Small intestine (tissue), 16 donors: ENCODE results near the gene LRRC40. TPM values are rescaled to one million over a fixed set of nuclear protein-coding genes. Genes with fewer than 3 reads are reported as not detected.

Experiments
- DNase-seq, 2 donors: peaks; one replicate each; pipeline versions ENCODE4 v3.0.0 to v3.0.0-alpha.2; 2013
- FAIRE-seq: peaks from 2 replicates; lab custom pipeline; 2012; peaks lifted over from hg19 to GRCh38; lab: Jason Lieb, UNC
- H3K27ac ChIP-seq, 3 donors: one replicate each; pipeline ENCODE4 v1.5.1; 2013; ENCODE audit warnings: low read length in 2 of 3, mild to moderate bottlenecking in 2 of 3, control low read depth in 1 of 3, inconsistent platforms in 1 of 3, low read depth in 1 of 3, moderate library complexity in 1 of 3
- H3K27me3 ChIP-seq, 3 donors: one replicate each; pipeline ENCODE4 v1.6.1; 2013; ENCODE audit warnings: low read length in 3 of 3, inconsistent platforms in 1 of 3; ENCODE audit not compliant: control insufficient read depth in 3 of 3, insufficient read depth in 3 of 3
- H3K36me3 ChIP-seq, 3 donors: one replicate each; pipeline ENCODE4 v1.6.1; 2013; ENCODE audit warnings: low read length in 3 of 3, inconsistent platforms in 1 of 3, low read depth in 1 of 3, mild to moderate bottlenecking in 1 of 3, moderate library complexity in 1 of 3; ENCODE audit not compliant: control insufficient read depth in 3 of 3, insufficient read depth in 2 of 3
- H3K4me1 ChIP-seq, 3 donors: one replicate each; pipeline ENCODE4 v1.6.1; 2013; ENCODE audit warnings: low read length in 2 of 3, inconsistent platforms in 1 of 3, low read depth in 1 of 3, mild to moderate bottlenecking in 1 of 3, moderate library complexity in 1 of 3; ENCODE audit not compliant: control insufficient read depth in 3 of 3, insufficient read depth in 2 of 3
- H3K4me3 ChIP-seq, 3 donors: one replicate each; pipeline ENCODE4 v1.5.1; 2013; ENCODE audit warnings: low read length in 3 of 3, control low read depth in 1 of 3, inconsistent platforms in 1 of 3, low read depth in 1 of 3, mild to moderate bottlenecking in 1 of 3, moderate library complexity in 1 of 3
- H3K9me3 ChIP-seq, 2 donors: one replicate each; pipeline ENCODE4 v1.6.1; 2013; ENCODE audit warnings: low read depth in 1 of 2, low read length in 1 of 2; ENCODE audit not compliant: control insufficient read depth in 2 of 2, insufficient read depth in 1 of 2
- whole genome bisulfite sequencing, 3 donors: extraction: QIAGEN DNeasy Blood & Tissue Kit; methylation state at CpG; one replicate each; pipeline ENCODE4 v1.1.7; 2013; 5-methylcytosine and 5-hydroxymethylcytosine counted together
- long read RNA-seq, 10 donors: transcript quantifications; one replicate each; lab custom pipeline, GENCODE V29; 2026
- polyA plus RNA-seq, 4 donors: library from polyadenylated mRNA; stranded (reverse) in 3 of 4; unstranded in 1 of 4; fragments of 200-250 nt in 3 of 4; fragments of 120-200 nt in 1 of 4; gene quantifications; one replicate each; pipeline versions ENCODE4 v1.2.1 to v1.2.3, GENCODE V29; 2013
- donor health status: healthy with polysubstance abuse.
- donor health status: control.
- donor health status: control.
- donor health status: Bipolar disorder and iron deficiency.
- donor health status: healthy.

Gene LRRC40
- 10 to 100 TPM; 11.5 to 19.2 (median 14.6) TPM for polyA plus RNA-seq
- long read RNA-seq, donor 1 = 0 reads
- long read RNA-seq, donor 2 = 0 reads
- long read RNA-seq, donor 3, partial matches to known transcripts = 7 of 8 reads
- long read RNA-seq, donor 3, other reads (novel, unspliced or antisense) = 0 of 8 reads
- long read RNA-seq, donor 4 = 0 reads
- long read RNA-seq, donor 5 = 0 reads
- long read RNA-seq, donor 6, partial matches to known transcripts = 32 of 34 reads
- long read RNA-seq, donor 6, other reads (novel, unspliced or antisense) = 0 of 34 reads
- long read RNA-seq, donor 7 = 0 reads
- long read RNA-seq, donor 8 = 0 reads
- long read RNA-seq, donor 9 = 0 reads
- long read RNA-seq, donor 10, partial matches to known transcripts = 0 of 3 reads
- long read RNA-seq, donor 10, other reads (novel, unspliced or antisense) = 0 of 3 reads

DNA sequence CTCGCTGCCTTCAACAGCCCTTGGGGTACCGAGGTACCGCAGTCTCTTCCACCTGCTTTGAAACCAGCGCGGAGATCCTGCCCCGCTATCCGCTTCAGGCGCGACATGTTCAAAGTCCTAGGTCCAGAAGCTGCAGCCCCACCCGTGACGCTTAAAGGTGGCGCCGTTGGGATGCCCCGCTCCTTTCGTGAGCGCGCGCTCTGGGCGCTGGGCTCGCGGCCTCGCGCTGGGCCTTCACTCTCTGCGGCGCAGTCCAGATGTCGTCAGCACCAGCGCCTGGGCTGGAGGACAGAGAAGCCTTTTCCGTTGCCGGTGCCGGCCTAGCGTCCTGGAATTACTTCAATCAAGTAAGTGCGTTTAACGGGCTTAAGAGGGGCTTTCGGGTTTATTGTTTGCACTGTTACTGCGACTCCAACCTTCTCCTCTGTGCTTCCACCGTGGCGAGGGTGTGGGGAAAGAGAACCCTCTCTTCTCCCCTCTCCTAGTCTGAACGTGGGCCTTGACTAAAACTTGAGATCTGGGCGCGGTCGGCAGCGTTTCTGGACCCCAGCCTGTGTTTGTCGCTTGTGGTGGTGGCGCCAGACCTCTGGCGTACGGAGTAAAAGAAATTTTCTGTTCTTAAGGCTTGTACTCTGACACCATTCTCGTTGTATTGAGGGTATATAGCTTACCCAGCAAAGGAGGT lies at the start of gene LRRC40:
TSS of gene LRRC40 (minus strand) at position 146 of the 685 bp plus-strand sequence. CDS start at position 107, 39 bp downstream.
- FAIRE-seq = no peak
- no peaks in the 10 kb centered on the region for H3K9me3 ChIP-seq

DNA sequence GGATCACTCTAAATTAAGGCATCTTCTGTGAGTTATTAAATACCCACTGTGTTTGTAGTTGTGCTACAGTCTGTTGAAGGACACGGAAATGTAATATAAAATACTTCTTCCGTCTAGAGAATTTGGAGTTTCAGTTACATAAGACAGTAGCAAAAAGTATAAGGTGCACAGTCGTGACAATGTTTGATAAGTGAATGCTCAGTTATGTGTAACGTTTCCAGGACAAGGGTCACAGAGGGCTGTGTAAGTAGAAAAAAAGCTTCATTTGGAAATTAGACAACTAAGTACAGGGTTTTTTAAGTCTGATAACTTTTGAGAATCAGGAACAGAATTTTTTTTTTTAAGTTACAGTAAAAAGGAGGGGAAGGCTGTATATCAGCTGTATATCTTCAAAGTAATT lies 43.4 kb upstream of the LRRC40 start:
- Histone ChIP-seq H3K4me1 (no peaks in the 10 kb centered on the region), H3K9me3 (no peaks in the 10 kb centered on the region), H3K27me3 (no peaks in the 10 kb centered on the region), H3K36me3 (peaks cover 12 to 16% (median 14%) of the 10 kb centered on the region in 3 donors), H3K4me3 (no peak overlapping the region), H3K27ac (no peak overlapping the region)
- no peak for FAIRE-seq
- DNase-seq = no peak
- WGBS, 3 donors = 46 to 70% (median 64%) methylated on average over 4 of the region's 4 CpGs

More for the DNA sequence above, at the start of gene LRRC40:
- Histone ChIP-seq H3K27ac (peak within 1 kb of the TSS; percentile 90 to 99 (median 95)), H3K4me1 (peaks cover 4 to 8% (median 8%) of the 10 kb centered on the region in 3 donors), H3K36me3 (peaks cover 0 to 22% (median 0%) of the 10 kb centered on the region in 3 donors), H3K27me3 (no peaks in the 10 kb centered on the region), H3K4me3 (peak within 1 kb of the TSS; percentile 61 to 90 (median 76))
- DNase-seq = peak; percentile 98 to 99
- WGBS, 3 donors = 0% methylated on average over 47 of the region's 47 CpGs

GRCh38 chr1:70247768-70248167 lies 42.4 kb upstream of the LRRC40 start:
- FAIRE-seq = no peak

GRCh38 chr1:70247122-70247521 lies 41.7 kb upstream of the LRRC40 start:
- FAIRE-seq (no peak), DNase-seq (no peak)
- Histone ChIP-seq H3K9me3 (no peaks in the 10 kb centered on the region), H3K4me3 (no peak overlapping the region), H3K27me3 (no peaks in the 10 kb centered on the region), H3K36me3 (peaks cover 12 to 19% (median 18%) of the 10 kb centered on the region in 3 donors), H3K4me1 (no peaks in the 10 kb centered on the region), H3K27ac (no peak overlapping the region)

More at GRCh38 chr1:70247768-70248167, 42.4 kb upstream of the LRRC40 start:
- Histone ChIP-seq H3K36me3 (peaks cover 12 to 19% (median 14%) of the 10 kb centered on the region in 3 donors), H3K4me1 (no peaks in the 10 kb centered on the region), H3K9me3 (no peaks in the 10 kb centered on the region), H3K27ac (no peak overlapping the region), H3K4me3 (no peak overlapping the region), H3K27me3 (no peaks in the 10 kb centered on the region)
- DNase-seq = no peak

DNA sequence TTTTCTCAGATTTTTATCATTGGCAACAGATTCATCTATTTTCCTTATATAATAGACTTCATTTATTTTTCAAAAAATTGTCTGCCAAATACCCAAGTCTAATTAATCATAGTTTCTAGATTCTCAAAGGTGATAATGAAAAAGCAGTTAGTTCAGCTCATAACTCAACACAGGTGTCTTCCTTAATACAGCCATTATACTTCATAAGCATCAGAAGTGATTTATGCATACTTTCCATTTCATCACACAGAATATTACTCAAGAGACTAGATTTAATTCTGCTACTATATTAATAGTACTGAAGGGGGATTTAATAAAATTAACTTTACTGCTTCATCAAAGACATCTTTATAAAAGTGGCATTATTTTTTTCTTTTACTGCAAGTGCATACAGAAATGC lies 34.6 kb upstream of the LRRC40 start:
- H3K27me3 ChIP-seq = no peaks in the 10 kb centered on the region
- no peak overlapping the region for H3K27ac ChIP-seq
- FAIRE-seq (no peak), DNase-seq (no peak)
- H3K4me3 ChIP-seq = no peak overlapping the region
- peaks cover 20 to 36% (median 33%) of the 10 kb centered on the region in 3 donors for H3K36me3 ChIP-seq
- H3K4me1 ChIP-seq = no peaks in the 10 kb centered on the region
- H3K9me3 ChIP-seq = no peaks in the 10 kb centered on the region

DNA sequence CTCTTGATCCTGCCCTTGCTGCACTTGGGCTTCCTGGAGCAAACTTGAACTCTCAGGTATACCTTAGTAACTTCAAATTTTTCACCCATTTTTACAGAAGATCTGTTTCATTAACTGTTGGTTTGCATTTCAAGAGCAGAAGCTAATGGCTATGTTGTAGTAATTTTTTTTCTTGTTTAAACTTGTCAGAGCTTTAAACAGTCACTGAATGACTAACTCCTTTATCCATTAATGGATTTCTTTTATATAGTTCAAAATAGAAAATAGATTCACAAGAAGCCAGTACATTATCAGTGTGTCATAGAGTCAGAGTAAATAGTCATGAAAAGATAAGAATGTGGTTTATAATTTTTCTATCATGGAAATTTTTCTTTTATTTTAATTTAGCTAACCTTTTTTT lies 29.4 kb upstream of the LRRC40 start:
- Histone ChIP-seq H3K27ac (no peak overlapping the region), H3K4me3 (no peak overlapping the region), H3K27me3 (no peaks in the 10 kb centered on the region), H3K9me3 (no peaks in the 10 kb centered on the region), H3K4me1 (no peaks in the 10 kb centered on the region), H3K36me3 (peaks cover 10 to 30% (median 25%) of the 10 kb centered on the region in 3 donors)
- peak; percentile 39 for FAIRE-seq
- no peak for DNase-seq

DNA sequence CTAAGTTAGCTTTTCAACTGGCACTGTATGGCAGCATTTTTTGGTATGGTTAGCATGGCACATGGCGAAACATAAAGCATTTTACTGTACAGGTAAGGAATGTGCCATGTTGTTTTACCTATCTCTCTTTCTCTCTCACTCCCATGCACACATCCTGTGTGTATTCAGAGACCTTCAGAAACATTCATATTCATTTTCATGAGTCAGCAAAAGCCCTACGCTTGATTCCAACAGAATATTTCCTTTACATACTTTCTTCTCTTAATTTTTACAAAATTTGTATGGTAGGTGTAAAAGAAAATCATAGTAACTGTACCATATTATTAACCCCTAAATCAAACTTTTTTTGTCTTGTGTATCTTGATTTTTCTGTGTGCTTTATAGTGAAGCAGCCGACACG lies 26.1 kb upstream of the LRRC40 start:
- FAIRE-seq (no peak), DNase-seq (no peak)
- 93 to 98% (median 96%) methylated on average over 4 of the region's 4 CpGs for WGBS, 3 donors
- Histone ChIP-seq H3K4me1 (peaks cover 0 to 2% (median 0%) of the 10 kb centered on the region in 3 donors), H3K36me3 (peaks cover 8 to 27% (median 16%) of the 10 kb centered on the region in 3 donors), H3K27me3 (no peaks in the 10 kb centered on the region), H3K4me3 (no peak overlapping the region), H3K27ac (no peak overlapping the region), H3K9me3 (no peaks in the 10 kb centered on the region)

DNA sequence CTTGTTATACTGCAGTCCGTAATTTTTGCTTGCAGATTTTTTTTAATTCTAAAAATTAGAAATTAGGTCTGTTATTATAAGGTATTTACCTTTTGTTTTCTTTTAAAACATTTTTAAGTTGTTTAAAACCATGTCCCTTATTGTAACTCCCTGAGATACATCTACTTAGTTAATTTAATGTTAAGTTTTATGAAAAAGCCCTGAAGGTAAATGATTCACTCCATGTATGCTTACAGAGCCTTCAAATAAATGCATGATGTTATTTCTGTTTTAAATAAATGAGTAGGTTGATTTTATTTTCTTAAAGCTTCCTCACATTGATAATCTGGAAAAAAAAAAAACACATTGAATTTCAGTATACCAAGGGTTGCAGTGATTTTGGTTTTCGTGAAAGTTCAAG lies 23.3 kb upstream of the LRRC40 start:
- 91 to 96% (median 92%) methylated on average over 2 of the region's 2 CpGs for WGBS, 3 donors
- no peaks in the 10 kb centered on the region for H3K9me3 ChIP-seq
- no peak overlapping the region for H3K4me3 ChIP-seq
- no peaks in the 10 kb centered on the region for H3K27me3 ChIP-seq
- peaks cover 7 to 21% (median 12%) of the 10 kb centered on the region in 3 donors for H3K36me3 ChIP-seq
- DNase-seq (no peak), FAIRE-seq (no peak)
- peaks cover 0 to 5% (median 2%) of the 10 kb centered on the region in 3 donors for H3K4me1 ChIP-seq
- H3K27ac ChIP-seq = no peak overlapping the region
